Left lung (tissue), 10 donors: ENCODE data around the gene INPP5A. TPM values are rescaled to one million over a fixed set of nuclear protein-coding genes. Genes with fewer than 3 reads are reported as not detected.

ENCODE experiments used
- ATAC-seq: fragments of 200-7000 bp; cut with Tn5 transposase; one replicate; pipeline ENCODE4 v1.9.1; 2020; ENCODE audit warnings: moderate library complexity
- DNase-seq, 4 donors: peaks; one replicate each; pipeline ENCODE4 v3.0.0-alpha.2; 2013 to 2020
- H3K27ac ChIP-seq, 2 donors: fragments of 200-600 bp; sonication (generic) in 1 of 2; one replicate each; pipeline versions ENCODE4 v1.5.0 to v1.8.0; 2020 to 2021
- H3K27me3 ChIP-seq, 2 donors: fragments of 200-600 bp; sonication (generic) in 1 of 2; one replicate each; pipeline versions ENCODE4 v1.5.0 to v1.8.0; 2020 to 2021
- H3K36me3 ChIP-seq, 2 donors: fragments of 200-600 bp; sonication (generic) in 1 of 2; one replicate each; pipeline versions ENCODE4 v1.5.0 to v1.8.0; 2020 to 2021
- H3K4me1 ChIP-seq, 2 donors: fragments of 200-600 bp; one replicate each; pipeline ENCODE4 v1.8.0; 2021
- H3K4me3 ChIP-seq, 2 donors: fragments of 200-600 bp; sonication (generic) in 1 of 2; one replicate each; pipeline versions ENCODE4 v1.5.0 to v1.8.0; 2020 to 2021; ENCODE audit warnings: mild to moderate bottlenecking in 1 of 2
- H3K9me3 ChIP-seq, 2 donors: fragments of 200-600 bp; sonication (generic) in 1 of 2; one replicate each; pipeline versions ENCODE4 v1.5.0 to v1.8.0; 2020 to 2021
- CTCF ChIP-seq, 2 donors: fragments of 200-600 bp; sonication (generic) in 1 of 2; IDR thresholded peaks; one replicate each; pipeline versions ENCODE4 v1.5.0 to v1.8.0; 2021; ENCODE audit warnings: antibody characterized with exemption in 2 of 2
- intact Hi-C, 2 donors: fragments of 100-400 bp; cut with DNase I; formaldehyde crosslinking; loops; one replicate each; pipeline versions ENCODE4 v1.11.2 to v1.14.2; 2022
- polyA plus RNA-seq, 6 donors: library from polyadenylated mRNA; unstranded; fragments of 120-200 nt; gene quantifications; one replicate each; pipeline ENCODE4 v1.2.1, GENCODE V29; 2013; ENCODE audit not compliant: insufficient read length in 6 of 6
- total RNA-seq, 2 donors: library from RNA; stranded (reverse); fragmentation: NEBNext Ultra II Directional; extraction: Animal tissue kit (Norgen Biotek cat#: 25700); gene quantifications; one replicate each; pipeline ENCODE4 v1.2.1, GENCODE V29; 2021
- donor health status: DM: no; HTN: yes; CAD: no.
- donor health status: DM: no; HTN: no; CAD: no.

Gene INPP5A
- total and polyA plus RNA-seq, 8 donors = 32.0 to 44.0 (median 36.8) TPM

- TF ChIP-seq CTCF (IDR thresholded peaks at IDR 0.05) = no peak
- no peak overlapping the region for H3K27ac ChIP-seq
- peak in 1 of 4 donors; percentile 52 for DNase-seq
- intact Hi-C loops = no loop called here
- H3K4me1 ChIP-seq = no peaks in the 10 kb centered on the region
- H3K36me3 ChIP-seq = peaks cover 0 to 34% of the 10 kb centered on the region in 2 donors
- H3K27me3 ChIP-seq = no peaks in the 10 kb centered on the region
- H3K9me3 ChIP-seq = peaks cover 0 to 6% of the 10 kb centered on the region in 2 donors
- ATAC-seq = no peak
- H3K4me3 ChIP-seq = no peak overlapping the region
Observed at GRCh38 chr10:132698761-132699391, 161.3 kb downstream of the INPP5A start.

- peak in 1 of 4 donors; percentile 69 for DNase-seq
- no peaks in the 10 kb centered on the region for H3K27me3 ChIP-seq
- intact Hi-C loops = no loop called here
- no peaks in the 10 kb centered on the region for H3K4me1 ChIP-seq
- no peak overlapping the region for H3K4me3 ChIP-seq
- ATAC-seq = no peak
- H3K9me3 ChIP-seq = peaks cover 0 to 6% of the 10 kb centered on the region in 2 donors
- TF ChIP-seq CTCF (IDR thresholded peaks at IDR 0.05) = no peak
- H3K36me3 ChIP-seq = peaks cover 0 to 34% of the 10 kb centered on the region in 2 donors
- H3K27ac ChIP-seq = peak overlapping the region in 1 of 2 donors; percentile 34
Observed at GRCh38 chr10:132699411-132700155, 162.0 kb downstream of the INPP5A start.

GRCh38 chr10:132700156-132701098 is 162.8 kb downstream of the INPP5A start:
- peaks cover 0 to 6% of the 10 kb centered on the region in 2 donors for H3K9me3 ChIP-seq
- intact Hi-C loops = no loop called here
- peak; percentile 31 to 77 (median 38) for DNase-seq
- peak; percentile 26 for ATAC-seq
- H3K27ac ChIP-seq = peak overlapping the region; percentile 10 to 34
- no peaks in the 10 kb centered on the region for H3K27me3 ChIP-seq
- H3K4me3 ChIP-seq = no peak overlapping the region
- TF ChIP-seq CTCF (IDR thresholded peaks at IDR 0.05) = no peak
- peaks cover 0 to 41% of the 10 kb centered on the region in 2 donors for H3K36me3 ChIP-seq
- no peaks in the 10 kb centered on the region for H3K4me1 ChIP-seq

- Histone ChIP-seq H3K4me3 (no peak overlapping the region), H3K27me3 (no peaks in the 10 kb centered on the region), H3K9me3 (peaks cover 0 to 15% of the 10 kb centered on the region in 2 donors), H3K36me3 (peaks cover 0 to 50% of the 10 kb centered on the region in 2 donors), H3K27ac (no peak overlapping the region), H3K4me1 (no peaks in the 10 kb centered on the region)
- no peak for TF ChIP-seq CTCF (IDR thresholded peaks at IDR 0.05)
- ATAC-seq (no peak), DNase-seq (peak in 1 of 4 donors; percentile 61)
- intact Hi-C loops = no loop called here
Observed at GRCh38 chr10:132701099-132701845, 163.7 kb downstream of the INPP5A start.
